Amniotic stem cell (primary cell): Measurements from ENCODE around the gene ELL3.

ENCODE experiments used
- DNase-seq: peaks from one replicate; lab custom pipeline; 2025; lab: John Stamatoyannopoulos, UW

The ELL3 gene

GRCh38 chr15:43723151-43723550 is 53.6 kb downstream of the ELL3 start:
- no peak for DNase-seq
